ENCODE results near the gene VAMP5.
"Not testable (repeated sequence)": the region's sequence is repeated elsewhere in the genome, so short reads cannot be mapped to it uniquely, and the experiment has no call there.

VAMP5 gene

DNA sequence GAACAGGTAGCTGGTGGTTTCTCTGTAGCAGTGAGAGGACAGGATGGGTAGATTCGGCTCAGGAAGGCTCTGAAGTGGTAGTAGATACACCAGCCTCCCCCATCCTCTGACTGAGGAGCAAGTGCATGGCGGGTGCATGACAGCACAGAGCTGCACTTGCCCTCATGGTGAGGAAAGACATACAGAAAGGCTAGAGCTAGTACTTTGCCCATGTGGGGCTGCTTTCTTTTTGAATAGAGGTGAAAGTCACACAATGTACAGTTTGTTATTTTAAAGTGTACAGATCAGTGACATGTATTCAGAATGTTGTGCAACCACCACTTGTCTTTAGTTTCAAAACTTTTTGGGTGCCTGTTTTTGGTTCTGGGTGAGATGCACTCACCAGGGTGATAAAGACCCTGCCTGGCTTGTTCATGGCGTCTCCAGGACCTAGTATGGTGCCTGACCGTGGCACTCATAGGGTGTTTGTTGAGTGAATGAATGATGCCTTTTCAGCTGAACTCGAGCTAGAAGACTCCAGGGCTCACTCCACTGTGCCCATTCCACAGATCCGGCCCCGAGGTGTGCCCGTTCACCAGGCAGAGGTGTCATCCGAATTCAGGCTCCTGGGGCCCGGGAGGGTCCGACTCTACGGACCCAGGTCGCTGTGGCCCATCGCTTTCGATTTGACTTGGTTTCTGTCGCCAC lies 421 bp upstream of the VAMP5 start:
- DNase-seq (ENCODE audit: low read depth in 2 of 2) = no peak

DNA sequence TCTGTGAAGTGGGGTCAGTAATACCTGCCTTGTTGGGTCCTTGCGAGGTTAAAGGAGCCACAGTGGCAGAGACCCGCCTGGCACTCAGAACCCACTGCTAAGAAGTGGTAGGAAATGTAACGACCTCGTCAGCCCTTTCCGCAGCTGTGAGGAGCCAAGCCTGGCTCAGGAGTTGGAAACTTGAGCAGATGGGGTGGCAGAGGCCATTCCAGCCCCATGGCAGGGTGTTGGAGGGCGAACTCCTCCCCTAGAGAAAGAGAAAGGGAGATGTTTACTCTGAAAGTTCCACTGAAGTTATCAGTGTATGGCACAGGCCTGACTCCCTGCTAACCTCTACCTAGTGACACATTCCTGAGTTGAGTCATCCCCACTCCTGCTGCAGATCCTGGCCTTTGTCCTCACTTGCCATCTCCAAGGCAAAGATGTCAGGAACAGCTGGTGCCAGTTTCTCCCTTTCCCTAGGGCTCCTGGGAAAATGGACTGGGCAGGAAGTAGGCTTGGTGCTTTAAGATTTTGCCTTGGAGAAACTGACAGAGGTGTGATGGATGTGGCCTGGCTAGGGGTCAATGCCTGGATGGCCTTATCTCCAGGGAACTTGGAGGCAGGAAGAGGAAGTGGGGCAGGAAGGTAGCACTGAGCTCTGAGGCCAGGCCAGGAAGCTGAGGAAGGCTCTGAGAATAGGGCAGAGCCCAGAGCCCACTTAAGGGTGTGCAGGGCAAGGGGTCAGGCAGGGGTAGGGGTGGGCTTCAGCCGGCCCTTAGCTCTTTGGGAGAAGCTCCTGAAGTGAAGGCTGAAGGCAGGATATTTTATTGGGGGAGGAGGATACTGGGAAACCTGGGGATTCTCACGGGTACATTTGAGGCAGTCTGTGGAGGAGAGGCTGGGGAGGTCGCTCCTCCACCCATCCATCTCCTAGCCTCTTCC lies 888 bp downstream of the VAMP5 start:
- no peak for DNase-seq (ENCODE audit: low read depth in 2 of 2)

DNA sequence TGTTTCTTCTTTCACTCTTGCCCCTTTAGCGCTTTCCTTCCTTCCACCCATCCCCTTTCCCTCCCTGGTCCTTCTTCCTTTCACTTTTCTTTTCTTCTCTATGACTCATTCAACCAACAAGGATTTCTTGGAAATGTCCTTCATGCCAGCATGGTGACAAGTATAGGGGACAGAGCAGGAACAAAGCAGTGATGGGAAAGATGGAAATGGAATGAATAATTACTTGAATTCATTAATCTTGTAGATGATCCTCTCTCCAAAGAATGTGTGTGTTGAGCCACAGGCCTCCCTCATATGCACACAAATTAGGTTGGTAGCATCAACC lies 1.5 kb downstream of the VAMP5 start:
- DNase-seq (ENCODE audit: low read depth in 2 of 2) = no peak

DNA sequence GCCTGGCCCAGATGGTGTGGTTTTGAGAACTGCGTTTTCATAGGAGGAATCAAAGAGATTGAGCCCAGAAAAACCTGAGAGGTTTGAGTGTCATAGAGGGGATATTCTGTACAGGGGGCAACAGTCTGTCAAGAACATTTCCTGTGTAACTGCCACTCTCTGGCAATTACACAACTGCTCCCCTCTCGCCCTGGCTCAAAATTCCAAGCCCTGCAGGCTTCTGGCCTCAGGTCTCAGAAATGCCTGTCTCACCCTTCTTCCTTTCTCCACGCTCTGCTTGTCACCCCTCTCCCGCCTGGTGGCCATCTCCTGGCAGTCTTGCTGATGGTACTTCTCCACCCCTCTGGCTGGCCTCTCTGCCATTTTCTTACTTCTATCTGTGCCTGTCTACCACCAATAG lies 4.0 kb downstream of the VAMP5 start:
- DNase-seq (ENCODE audit: low read depth in 2 of 2) = no peak

DNA sequence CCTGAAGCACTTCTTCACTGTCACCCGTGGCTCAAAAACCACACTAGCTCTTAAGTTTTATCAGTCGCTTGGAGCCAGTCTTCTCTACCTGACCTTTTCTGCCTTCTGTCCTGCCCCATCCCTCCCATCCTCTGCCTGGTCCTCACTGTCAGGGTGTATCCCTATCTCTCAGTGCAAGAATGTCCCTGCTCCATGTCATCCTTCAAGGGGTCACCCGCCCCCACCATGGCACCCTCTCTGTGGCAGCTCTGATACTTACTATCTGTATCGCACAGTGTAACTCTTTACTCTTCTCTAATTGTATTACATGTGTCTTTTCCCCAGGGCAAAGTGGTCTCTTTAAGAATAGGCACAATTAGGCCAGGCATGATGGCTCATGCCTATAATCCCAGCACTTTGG lies 4.4 kb downstream of the VAMP5 start:
- DNase-seq (ENCODE audit: low read depth in 2 of 2) = no peak

DNA sequence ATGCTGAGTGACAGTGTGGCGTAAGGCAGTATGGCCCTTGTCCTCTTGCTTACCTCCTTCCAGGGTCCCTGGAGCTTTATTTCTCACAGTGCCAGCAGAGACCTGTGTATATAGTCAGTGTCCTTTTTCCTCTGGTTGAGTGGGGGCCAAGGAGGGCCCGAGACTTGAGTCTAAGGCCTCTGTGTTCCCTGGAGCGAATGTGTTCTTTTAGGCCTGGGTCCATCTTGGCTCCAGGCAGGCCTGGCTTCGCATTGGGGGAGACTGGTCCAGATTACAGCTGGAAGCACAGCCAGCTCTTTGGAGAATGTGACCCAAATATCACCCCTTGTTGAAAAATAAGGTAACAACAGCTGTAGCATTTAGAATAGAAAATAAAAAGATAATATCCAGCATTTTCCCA lies 5.0 kb downstream of the VAMP5 start:
- DNase-seq (ENCODE audit: low read depth in 2 of 2) = no peak

DNA sequence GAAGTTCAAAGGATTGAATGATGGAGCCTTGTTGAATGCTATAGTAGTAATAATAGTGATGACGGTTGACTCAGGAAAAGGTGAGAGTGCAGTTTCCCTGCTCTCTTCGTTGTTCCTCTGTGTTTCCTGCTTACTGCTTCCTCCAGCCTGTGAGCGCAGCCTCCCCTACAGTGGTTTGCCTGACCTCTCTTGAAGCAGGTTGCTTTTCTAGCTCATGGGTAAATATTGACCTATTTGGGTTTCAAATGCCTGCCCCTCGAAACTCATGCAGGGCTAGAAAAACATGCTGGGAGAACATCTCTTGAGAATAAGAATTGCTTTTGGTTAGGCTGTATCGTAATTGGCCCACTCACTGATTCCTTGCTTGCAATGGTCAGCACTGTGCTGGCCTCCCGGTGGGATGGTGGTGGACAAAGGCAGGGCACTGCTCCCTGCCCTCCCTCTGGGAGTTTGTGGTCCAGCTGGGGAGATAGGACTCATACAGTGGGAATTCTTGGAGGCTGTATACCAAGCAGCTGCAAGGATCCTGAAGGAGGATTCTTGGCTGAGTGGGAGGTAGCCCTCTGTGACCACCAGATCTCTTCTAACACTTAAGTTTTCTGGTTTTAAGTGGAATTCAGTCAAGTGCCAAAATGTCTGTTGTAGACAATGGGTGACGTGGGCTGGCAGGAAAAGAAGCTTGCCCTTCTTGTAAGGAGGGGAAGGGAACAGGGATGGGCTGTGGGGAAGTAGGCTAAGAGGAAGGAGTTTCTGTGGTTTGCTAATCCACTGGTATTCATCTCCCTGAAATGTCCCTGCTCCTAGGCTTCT lies 6.0 kb downstream of the VAMP5 start:
- no peak for DNase-seq (ENCODE audit: low read depth in 2 of 2)

DNA sequence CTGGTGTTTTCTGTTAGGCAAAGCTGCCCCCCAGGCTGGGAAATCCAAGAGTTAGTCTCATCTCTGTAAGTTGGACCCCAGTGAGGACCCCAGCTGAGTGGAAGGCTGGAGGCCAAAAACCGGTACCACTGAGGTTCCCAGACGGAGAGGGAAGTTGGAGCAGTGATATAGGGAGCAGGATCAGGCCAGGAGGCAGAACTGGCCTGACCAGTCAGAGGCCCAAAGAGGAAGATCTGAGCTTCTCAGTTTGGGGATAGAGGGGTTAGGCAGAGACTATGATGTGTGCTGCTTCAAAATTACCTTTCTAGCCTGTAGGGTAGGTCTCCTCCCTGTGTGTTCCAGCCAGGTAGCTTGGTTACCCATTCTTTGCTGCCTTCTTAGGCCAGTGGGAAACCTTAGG lies 6.7 kb downstream of the VAMP5 start:
- no peak for DNase-seq (ENCODE audit: low read depth in 2 of 2)

DNA sequence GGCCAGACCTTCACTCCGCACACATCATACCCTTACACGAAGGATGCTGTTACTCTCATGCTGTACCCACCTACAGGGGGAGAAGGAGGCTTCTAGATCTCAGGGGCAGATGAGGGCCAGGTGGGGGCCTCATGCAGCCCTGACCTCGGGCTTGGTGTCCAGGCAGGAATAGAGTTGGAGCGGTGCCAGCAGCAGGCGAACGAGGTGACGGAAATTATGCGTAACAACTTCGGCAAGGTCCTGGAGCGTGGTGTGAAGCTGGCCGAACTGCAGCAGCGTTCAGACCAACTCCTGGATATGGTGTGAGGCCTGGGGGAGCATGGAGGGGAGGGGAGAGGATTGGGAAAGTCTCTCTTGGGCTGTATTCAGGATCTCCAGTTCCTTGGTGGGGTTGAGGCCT lies 7.3 kb downstream of the VAMP5 start:
- no peak for DNase-seq (ENCODE audit: low read depth in 2 of 2)

DNA sequence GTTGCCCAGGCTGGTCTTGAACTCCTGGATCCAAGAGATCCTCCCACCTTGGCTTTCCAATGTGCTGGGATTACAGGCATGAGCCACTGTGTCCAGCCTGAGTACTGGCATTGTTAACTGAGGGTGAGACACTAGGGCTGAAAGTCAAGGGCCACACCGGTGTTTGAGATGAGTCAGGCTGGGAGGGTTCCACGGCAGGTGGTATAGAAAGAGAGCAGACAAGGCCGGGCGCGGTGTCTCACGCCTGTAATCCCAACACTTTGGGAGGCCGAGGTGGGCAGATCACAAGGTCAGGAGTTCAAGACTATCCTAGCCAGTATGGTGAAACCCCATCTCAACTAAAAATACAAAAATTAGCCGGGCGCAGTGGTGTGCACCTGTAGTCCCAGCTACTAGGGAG lies 8.1 kb downstream of the VAMP5 start:
- not testable (repeated sequence) for DNase-seq (ENCODE audit: low read depth in 2 of 2)

DNA sequence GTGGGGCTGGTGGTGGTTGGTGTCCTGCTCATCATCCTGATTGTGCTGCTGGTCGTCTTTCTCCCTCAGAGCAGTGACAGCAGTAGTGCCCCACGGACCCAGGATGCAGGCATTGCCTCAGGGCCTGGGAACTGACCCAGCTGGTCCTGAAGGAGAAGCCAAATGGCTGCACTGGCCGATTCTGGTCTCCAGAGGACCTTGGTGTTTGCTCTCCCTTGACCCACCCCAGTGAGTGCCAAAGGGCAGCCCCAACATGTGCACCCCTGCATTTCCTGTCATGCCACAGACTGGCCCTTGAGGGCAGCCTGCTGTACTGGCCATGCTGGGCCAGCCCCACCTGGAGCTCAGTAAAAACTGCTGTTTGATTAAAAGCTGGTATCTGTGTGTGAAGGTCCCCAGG lies 8.8 kb downstream of the VAMP5 start:
- no peak for DNase-seq (ENCODE audit: low read depth in 2 of 2)

DNA sequence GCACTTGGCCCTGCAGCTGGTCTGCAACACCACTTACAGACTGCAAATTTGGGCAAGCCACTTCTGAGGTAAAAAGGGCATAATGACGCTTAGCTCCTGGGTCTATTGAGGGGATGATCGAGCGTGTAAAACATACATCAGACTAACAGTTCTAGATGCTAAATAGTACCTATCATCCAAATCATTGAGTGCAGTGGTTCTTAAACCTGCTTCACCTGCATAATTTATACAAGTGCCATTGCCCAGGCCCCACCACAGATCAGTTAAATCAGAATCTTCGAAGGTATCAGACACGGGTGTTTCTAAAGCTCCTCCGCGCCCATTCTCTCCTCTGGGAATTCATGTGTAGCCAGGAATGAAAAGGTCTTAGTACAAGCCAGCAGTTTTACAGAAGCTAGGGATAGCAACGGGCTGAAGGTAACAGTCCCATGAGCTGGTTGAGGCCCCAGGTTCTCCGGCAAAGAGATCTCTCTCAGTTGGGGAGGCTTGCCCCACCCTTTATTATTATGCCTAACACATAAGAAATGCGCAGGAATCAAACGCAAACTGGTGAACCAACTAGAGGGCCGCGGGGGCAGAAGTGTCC lies 10.6 kb downstream of the VAMP5 start:
- DNase-seq (ENCODE audit: low read depth in 2 of 2) = no peak

DNA sequence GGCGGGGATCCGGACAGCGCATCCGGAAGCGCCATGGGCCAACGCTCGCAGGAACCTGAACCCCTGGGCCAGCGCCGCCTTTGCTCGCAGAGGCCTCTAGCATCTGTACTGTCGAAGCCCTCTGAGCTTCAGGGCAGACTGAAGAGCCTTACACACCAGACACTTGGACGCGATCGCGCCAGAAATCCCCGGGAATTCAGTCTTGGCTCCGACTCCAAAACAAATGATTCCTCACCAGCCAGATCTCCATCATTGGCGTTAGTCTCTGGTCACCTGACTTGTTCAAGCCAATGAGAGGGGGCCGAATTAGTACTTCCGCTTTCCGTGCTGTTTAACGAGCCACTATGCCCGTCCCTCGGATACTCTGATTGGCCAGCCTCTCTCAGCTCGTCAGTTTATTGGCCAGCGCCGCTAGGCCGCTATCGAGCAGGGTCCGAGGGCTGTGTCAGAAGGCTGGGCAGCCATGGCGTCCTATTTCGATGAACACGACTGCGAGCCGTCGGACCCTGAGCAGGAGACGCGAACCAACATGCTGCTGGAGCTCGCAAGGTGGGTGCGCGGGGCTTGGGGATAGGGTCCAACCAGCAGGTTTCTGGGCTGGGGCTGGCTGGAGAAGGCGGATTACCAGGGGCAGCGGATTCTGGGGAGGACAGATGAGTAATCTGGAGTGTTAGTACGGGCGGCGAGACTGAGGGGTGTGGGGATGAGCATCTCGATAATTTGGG lies 11.2 kb downstream of the VAMP5 start, which contains the start of gene RNF181:
Gene RNF181 (plus strand): TSS at position 445 of the 725 bp plus-strand sequence. CDS start 19 bp downstream, at position 464.
- DNase-seq (ENCODE audit: low read depth in 2 of 2) = peak; percentile 76 to 81

DNA sequence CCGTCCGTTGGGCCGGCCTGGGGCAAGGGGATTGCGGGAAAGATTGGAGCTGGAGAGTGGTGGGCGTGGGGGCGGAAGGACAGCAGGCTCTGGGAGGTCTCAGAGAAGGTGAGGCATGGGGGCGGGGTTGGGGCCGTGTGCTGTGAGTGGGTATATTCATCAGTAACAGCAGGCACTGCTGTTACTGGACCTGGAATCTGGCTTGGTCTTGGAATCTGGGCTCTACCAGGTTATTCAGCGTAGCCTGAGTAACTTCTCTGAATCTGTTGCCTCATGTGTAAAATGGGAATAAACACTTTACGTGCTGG lies 11.7 kb downstream of the VAMP5 start:
- no peak for DNase-seq (ENCODE audit: low read depth in 2 of 2)

DNA sequence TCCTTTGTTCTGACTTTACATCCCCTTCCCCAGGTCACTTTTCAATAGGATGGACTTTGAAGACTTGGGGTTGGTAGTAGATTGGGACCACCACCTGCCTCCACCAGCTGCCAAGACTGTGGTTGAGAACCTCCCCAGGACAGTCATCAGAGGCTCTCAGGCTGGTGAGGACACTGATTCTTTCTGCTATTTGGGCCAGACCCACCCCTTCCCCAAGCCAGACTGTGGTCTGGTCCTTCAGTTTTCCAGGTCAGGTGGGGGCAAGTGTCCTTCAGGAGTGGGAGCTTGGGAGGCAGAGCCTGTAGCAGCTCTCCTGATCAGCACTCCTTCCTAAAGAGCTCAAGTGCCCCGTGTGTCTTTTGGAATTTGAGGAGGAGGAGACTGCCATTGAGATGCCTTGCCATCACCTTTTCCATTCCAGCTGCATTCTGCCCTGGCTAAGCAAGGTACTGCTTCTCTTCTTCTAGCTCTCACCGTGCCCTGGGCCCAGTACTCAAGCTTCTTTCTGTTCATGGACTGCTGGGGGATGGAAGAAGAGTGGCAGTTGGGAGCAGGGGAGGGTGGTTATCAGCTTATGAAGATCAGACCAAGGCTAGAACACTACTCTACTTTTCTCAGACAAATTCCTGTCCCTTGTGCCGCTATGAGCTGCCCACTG lies 12.4 kb downstream of the VAMP5 start:
- no peak for DNase-seq (ENCODE audit: low read depth in 2 of 2)

DNA sequence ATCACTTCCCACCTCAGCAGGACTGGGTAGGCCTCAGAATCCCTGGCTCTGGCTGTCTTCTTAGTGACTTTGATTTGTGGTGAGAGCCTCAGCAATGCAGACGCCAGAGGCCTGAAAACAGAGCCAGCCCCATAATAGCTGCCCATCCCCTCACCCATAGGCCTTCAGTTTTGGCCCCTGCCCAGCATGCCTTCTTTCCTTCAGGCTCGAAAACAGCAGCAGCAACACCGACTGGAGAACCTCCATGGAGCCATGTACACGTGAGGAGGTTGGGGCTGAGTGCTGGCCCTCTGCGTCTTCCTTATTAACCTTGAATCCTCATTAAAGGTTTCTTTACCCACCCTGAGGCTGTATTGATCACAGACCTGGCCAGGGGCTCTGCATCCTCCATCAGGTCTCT lies 13.0 kb downstream of the VAMP5 start:
- DNase-seq (ENCODE audit: low read depth in 2 of 2) = no peak

DNA sequence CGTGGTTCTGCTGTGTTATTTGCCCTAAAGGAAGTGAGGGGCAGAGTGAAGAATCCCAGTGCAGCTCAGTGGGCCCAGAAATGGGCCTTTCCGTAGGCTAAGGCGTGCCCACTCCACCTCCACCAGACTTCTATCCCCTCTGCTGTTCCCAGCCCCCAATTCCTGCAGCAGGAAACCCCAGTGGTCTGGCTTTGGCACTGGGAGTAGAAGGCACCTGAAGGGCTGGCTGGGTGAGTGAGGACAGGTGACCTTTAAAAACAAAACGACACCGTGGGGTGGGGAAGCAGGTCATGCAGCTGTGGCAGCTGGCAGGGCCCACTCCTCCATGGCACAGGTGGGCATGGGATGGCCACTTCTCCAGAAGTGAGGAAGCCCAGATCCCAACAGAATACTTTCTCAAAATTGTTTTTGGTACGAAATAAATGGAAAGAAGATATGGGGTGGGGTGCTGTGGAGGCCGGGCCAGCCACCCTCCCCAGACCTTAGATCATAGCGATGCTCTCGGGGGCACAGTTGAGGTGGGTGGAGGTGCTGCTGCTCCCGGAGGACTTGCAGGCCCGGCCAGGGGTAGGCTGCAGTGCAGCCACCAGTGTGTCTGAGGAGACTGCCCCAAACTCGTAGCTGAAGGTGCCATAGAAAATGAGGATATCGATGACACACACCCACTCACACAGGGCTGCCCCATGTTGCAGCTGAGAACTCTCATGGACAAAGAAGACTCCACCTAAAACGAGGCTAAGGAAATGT lies 14.5 kb downstream of the VAMP5 start:
- no peak for DNase-seq (ENCODE audit: low read depth in 2 of 2)

DNA sequence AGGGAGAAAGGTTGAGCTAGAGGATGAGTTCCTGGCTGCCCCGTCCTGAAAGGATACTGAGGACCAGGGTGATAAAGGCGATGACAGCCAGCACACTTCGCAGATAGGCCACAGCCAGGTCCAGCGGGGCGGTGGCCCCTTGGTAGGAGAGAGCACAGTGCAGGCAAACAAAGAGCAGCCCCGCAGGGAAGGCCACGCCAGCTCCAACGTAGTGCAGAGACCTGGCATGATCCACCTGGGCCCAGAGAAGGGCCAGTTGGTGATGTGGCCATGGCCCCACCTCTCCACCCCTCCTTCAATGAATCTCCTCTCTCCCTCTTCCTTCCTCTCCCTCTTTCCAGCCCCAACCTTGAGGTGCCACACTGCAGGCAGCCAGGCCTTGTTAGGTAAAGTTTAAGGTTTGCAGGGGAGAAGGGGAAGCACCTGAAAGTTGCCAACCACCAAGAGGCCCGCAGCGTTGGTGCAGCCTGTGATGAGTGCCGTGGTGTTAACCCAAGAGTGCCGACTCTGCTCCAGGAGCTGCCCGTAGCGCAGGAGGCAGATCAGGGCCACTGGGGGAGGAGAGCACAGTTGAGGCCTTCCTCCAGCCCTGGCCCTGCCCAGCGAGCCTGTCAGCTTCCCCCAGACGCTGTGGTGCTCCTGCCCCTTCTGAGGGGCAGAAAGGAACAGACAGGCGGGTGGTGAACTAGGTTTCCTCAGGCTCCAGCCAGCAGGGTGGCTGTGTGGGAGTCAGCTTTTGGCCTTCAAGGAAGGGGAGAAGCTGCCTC lies 15.4 kb downstream of the VAMP5 start:
- DNase-seq (ENCODE audit: low read depth in 2 of 2) = no peak

DNA sequence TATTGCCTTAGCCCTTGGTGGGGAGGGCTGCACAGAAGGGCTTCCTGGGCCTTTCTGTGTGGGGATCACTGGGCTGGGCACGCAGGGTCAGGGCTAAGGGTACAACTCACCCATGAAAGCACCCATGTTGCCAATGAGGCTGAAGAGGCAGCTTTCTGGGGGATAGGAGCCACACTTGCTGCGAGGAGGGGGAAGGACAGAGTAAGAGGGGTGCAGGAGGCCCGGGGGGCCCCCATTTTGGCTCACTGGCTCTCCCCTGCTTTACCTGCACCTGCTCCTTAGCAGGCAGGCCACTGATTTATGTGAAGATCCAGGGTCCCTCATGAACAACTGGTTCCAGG lies 16.0 kb downstream of the VAMP5 start:
- DNase-seq (ENCODE audit: low read depth in 2 of 2) = no peak
